Measurements from ENCODE around the gene MPP2. TPM values are rescaled to one million over a fixed set of nuclear protein-coding genes. Genes with fewer than 3 reads are reported as not detected.

Gene MPP2
- total RNA-seq, 3 donors from 2014 or later (not counting 1 experiment from before 2014, with no cell fraction given) = 0.75 to 2.0 (median 0.85) TPM

GRCh38 chr17:43950554-43950953, 43.2 kb upstream of the MPP2 start:
- 89% methylated on average over 1 of the region's 2 CpGs for WGBS (ENCODE audit: insufficient coverage)
- Histone ChIP-seq H3K4me3 (ENCODE audit: low read length) (no peak overlapping the region), H3K9me3 (ENCODE audit: control insufficient read depth, insufficient read depth, low read length) (no peaks in the 10 kb centered on the region), H3K27me3 (ENCODE audit: control insufficient read depth, insufficient read depth, low read length) (peaks cover 31% of the 10 kb centered on the region), H3K36me3 (ENCODE audit: control insufficient read depth, insufficient read depth, low read length) (no peaks in the 10 kb centered on the region), H3K4me1 (ENCODE audit: control insufficient read depth, insufficient read depth, low read length) (peaks cover 10% of the 10 kb centered on the region), H3K27ac (ENCODE audit: low read length) (no peak overlapping the region)
- DNase-seq (no peak), ATAC-seq (no peak)
- TF ChIP-seq, protein P1, sequence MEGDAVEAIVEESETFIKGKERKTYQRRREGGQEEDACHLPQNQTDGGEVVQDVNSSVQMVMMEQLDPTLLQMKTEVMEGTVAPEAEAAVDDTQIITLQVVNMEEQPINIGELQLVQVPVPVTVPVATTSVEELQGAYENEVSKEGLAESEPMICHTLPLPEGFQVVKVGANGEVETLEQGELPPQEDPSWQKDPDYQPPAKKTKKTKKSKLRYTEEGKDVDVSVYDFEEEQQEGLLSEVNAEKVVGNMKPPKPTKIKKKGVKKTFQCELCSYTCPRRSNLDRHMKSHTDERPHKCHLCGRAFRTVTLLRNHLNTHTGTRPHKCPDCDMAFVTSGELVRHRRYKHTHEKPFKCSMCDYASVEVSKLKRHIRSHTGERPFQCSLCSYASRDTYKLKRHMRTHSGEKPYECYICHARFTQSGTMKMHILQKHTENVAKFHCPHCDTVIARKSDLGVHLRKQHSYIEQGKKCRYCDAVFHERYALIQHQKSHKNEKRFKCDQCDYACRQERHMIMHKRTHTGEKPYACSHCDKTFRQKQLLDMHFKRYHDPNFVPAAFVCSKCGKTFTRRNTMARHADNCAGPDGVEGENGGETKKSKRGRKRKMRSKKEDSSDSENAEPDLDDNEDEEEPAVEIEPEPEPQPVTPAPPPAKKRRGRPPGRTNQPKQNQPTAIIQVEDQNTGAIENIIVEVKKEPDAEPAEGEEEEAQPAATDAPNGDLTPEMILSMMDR (IDR thresholded peaks at IDR 0.05) = no peak
- intact Hi-C loops (cut with micrococcal nuclease) = no loop called here
- H3K4me3 Mint-ChIP-seq = no peak overlapping the region
- H3K36me3 Mint-ChIP-seq = no peaks in the 10 kb centered on the region
- peaks cover 29 to 38% of the 10 kb centered on the region in 2 donors for H3K27me3 Mint-ChIP-seq (ENCODE audit: low read depth in 2 of 2)
- H3K9me3 Mint-ChIP-seq = no peaks in the 10 kb centered on the region
- peaks cover 5 to 9% of the 10 kb centered on the region in 2 donors for H3K4me1 Mint-ChIP-seq
- H3K27ac Mint-ChIP-seq = no peak overlapping the region

GRCh38 chr17:43949781-43950180, 42.4 kb upstream of the MPP2 start:
- Mint-ChIP-seq H3K36me3 (no peaks in the 10 kb centered on the region), H3K27me3 (ENCODE audit: low read depth in 2 of 2) (peaks cover 24 to 34% of the 10 kb centered on the region in 2 donors), H3K27ac (no peak overlapping the region), H3K9me3 (no peaks in the 10 kb centered on the region), H3K4me1 (peaks cover 5 to 9% of the 10 kb centered on the region in 2 donors), H3K4me3 (no peak overlapping the region)
- TF ChIP-seq, protein P1 (IDR thresholded peaks at IDR 0.05) = no peak
- Histone ChIP-seq H3K27me3 (ENCODE audit: control insufficient read depth, insufficient read depth, low read length) (peaks cover 31% of the 10 kb centered on the region), H3K27ac (ENCODE audit: low read length) (no peak overlapping the region), H3K4me1 (ENCODE audit: control insufficient read depth, insufficient read depth, low read length) (peaks cover 10% of the 10 kb centered on the region), H3K4me3 (ENCODE audit: low read length) (no peak overlapping the region), H3K36me3 (ENCODE audit: control insufficient read depth, insufficient read depth, low read length) (no peaks in the 10 kb centered on the region), H3K9me3 (ENCODE audit: control insufficient read depth, insufficient read depth, low read length) (no peaks in the 10 kb centered on the region)
- DNase-seq (no peak), ATAC-seq (no peak)
- WGBS (ENCODE audit: insufficient coverage) = 23% methylated on average over 4 of the region's 4 CpGs
- intact Hi-C loops (cut with micrococcal nuclease) = no loop called here

DNA sequence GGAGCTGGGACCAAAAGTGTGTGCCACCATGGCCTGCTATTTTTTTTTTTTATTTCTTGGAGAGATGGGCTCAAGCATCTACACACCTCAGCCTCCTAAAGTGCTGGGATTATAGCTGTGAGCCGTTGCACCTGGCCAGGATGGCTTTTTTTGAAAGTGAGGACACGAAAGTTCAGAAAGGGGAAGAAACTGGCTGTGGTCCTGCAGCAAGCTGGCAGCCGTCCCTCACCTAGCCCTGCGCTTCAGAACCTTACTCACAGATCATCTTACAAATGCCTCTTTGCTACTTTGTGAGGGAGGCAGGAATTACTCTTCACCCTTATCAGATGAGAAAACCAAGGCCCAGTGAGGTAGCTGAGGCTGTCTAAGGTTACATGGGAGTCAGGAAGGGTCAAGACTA, 39.4 kb upstream of the MPP2 start:
- intact Hi-C loops (cut with micrococcal nuclease) = no loop called here
- TF ChIP-seq, protein P1 (IDR thresholded peaks at IDR 0.05) = no peak
- no peaks in the 10 kb centered on the region for H3K4me1 ChIP-seq (ENCODE audit: control insufficient read depth, insufficient read depth, low read length)
- no peaks in the 10 kb centered on the region for H3K36me3 ChIP-seq (ENCODE audit: control insufficient read depth, insufficient read depth, low read length)
- peaks cover 0 to 4% of the 10 kb centered on the region in 2 donors for H3K4me1 Mint-ChIP-seq
- H3K27me3 Mint-ChIP-seq (ENCODE audit: low read depth in 2 of 2) = peaks cover 12 to 13% of the 10 kb centered on the region in 2 donors
- peaks cover 9% of the 10 kb centered on the region for H3K27me3 ChIP-seq (ENCODE audit: control insufficient read depth, insufficient read depth, low read length)
- ATAC-seq (no peak), DNase-seq (no peak)
- H3K27ac Mint-ChIP-seq = no peak overlapping the region
- no peak overlapping the region for H3K4me3 ChIP-seq (ENCODE audit: low read length)
- no peaks in the 10 kb centered on the region for H3K9me3 Mint-ChIP-seq
- WGBS (ENCODE audit: insufficient coverage) = 17% methylated on average over 1 of the region's 4 CpGs
- no peaks in the 10 kb centered on the region for H3K36me3 Mint-ChIP-seq
- no peak overlapping the region for H3K27ac ChIP-seq (ENCODE audit: low read length)
- no peak overlapping the region for H3K4me3 Mint-ChIP-seq
- no peaks in the 10 kb centered on the region for H3K9me3 ChIP-seq (ENCODE audit: control insufficient read depth, insufficient read depth, low read length)

Measured in natural killer cell (primary cell).